ENCODE measurements around the gene F2.

DNA sequence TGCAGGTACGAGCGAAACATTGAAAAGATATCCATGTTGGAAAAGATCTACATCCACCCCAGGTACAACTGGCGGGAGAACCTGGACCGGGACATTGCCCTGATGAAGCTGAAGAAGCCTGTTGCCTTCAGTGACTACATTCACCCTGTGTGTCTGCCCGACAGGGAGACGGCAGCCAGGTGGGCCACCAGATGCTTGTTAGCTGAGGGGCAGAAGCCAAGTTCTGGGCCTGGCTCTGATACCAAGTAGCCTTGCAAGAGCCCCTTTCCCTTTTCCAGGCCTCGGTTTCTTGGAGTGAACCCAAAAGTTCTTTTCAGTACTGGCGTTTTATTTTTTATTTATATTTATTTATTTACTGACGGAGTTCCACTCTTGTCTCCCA is 9.6 kb downstream of the F2 start:
- TF ChIP-seq, protein P1, sequence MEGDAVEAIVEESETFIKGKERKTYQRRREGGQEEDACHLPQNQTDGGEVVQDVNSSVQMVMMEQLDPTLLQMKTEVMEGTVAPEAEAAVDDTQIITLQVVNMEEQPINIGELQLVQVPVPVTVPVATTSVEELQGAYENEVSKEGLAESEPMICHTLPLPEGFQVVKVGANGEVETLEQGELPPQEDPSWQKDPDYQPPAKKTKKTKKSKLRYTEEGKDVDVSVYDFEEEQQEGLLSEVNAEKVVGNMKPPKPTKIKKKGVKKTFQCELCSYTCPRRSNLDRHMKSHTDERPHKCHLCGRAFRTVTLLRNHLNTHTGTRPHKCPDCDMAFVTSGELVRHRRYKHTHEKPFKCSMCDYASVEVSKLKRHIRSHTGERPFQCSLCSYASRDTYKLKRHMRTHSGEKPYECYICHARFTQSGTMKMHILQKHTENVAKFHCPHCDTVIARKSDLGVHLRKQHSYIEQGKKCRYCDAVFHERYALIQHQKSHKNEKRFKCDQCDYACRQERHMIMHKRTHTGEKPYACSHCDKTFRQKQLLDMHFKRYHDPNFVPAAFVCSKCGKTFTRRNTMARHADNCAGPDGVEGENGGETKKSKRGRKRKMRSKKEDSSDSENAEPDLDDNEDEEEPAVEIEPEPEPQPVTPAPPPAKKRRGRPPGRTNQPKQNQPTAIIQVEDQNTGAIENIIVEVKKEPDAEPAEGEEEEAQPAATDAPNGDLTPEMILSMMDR (conservative IDR thresholded peaks at IDR 0.05; ENCODE audit: low read depth, low read length), result no peak
- TF ChIP-seq EZH2 (IDR thresholded peaks at IDR 0.05; ENCODE audit: low read length, unreplicated experiment) (no peak), EZH2phosphoT487 (IDR thresholded peaks at IDR 0.05; ENCODE audit: borderline replicate concordance, low read length) (no peak)

All from PC-3 (cell line).